Mucosa of gallbladder (tissue), 1 donor: Measurements from ENCODE around the gene CPNE1. TPM values are rescaled to one million over a fixed set of nuclear protein-coding genes. Genes with fewer than 3 reads are reported as not detected.

Source experiments
- DNase-seq: peaks from one replicate; pipeline ENCODE4 v3.0.0-alpha.2; 2020; ENCODE audit warnings: low spot score
- total RNA-seq: library from RNA; stranded (reverse); gene quantifications from one replicate; pipeline ENCODE4 v1.2.1, GENCODE V29; 2021
- donor health status: DM: no; HTN: no; CAD: no.

Gene CPNE1
- total RNA-seq, 1 donor from 2014 or later, result 195 TPM

DNA sequence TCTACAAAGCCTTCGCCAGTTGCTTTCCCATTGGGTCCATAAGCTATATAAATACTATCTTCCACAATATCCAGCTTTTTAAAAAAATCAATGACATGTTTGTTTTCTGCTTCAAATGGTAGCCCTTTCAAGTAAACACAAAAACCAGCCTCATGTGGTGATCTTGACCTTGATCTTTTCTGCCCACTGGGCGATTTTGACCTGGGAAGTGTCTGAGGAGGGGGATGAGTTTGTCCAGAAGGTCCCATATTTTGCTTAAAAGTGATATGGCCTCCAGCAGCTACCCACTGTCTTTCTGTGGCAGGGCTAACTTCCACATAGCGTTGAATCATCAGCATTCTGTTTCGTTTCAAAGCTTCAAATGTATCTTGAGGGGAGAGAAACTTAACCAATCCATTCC, 10.8 kb downstream of the CPNE1 start:
- no peak for DNase-seq

DNA sequence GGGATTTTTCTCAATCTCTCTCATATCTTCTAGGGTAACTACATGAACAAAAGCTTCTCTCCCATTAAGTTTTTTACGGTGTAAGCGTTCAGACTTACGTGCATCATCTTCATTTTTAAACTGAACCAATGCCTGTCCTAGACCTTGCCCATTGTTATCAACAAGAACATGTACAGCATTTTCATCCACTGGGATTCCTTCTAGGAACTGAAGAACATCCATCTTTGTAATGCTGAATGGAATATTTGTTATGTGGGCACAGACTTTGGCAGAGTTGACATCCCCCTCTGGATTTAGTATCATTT, 11.3 kb downstream of the CPNE1 start:
- DNase-seq, result no peak

DNA sequence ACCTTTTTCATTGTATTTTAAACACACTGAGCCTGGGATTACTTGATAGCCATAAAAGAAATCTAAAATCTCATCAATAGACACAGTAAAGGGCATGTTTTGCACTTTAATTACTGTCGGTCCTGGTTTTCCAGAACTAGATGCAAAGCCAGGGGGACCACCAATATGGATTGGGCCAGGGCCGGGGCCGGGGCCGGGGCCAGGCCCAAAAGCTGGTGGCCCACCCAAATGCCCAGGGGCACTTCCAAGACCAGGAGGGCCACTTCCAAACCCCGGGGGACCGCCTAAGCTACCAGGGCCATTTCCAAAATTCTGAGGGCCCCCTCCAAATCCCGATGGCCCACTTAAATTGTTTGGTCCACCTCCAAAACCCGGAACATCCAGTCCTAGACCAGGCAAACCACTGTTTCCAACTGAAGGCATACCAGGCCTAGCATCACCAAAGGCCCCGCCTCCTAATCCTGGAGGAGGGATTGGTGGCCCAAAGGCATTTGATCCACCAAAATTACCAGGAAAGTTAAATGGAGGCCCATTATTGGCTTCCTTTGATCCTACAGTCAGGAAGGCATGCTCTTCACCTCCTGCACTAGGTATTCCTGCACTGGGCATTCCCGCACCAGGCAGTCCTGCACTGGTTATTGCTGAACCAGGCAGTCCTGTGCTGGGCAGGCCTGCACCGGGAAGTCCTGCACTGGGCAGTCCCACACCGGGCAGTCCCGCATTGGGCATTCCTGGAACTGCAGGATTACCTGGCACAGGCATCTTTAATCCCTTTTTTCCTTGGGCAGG, 11.9 kb downstream of the CPNE1 start:
- DNase-seq, result no peak

GRCh38 chr20:35651958-35652357, 12.7 kb downstream of the CPNE1 start:
- DNase-seq, result no peak

DNA sequence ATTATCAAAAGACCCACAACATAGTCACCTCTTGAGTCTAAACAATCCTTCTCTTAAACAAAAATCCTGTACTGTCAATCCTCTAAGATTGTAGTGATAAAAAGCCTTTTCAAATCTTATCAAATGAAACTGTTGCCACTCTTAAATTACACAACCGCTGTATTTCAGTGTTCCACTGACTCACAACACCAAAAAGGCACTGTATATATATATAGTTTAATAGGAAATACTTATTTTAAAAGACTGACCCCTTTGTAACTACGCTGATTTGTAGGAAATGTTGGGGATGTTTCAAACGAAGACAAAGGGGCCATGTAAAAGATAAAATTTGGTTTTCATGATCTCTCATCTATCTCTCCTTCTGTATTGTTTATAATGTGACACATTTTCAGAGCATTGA, 14.1 kb downstream of the CPNE1 start:
- DNase-seq, result no peak

- DNase-seq, result no peak
Observed at GRCh38 chr20:35648836-35649235, 15.9 kb downstream of the CPNE1 start.

DNA sequence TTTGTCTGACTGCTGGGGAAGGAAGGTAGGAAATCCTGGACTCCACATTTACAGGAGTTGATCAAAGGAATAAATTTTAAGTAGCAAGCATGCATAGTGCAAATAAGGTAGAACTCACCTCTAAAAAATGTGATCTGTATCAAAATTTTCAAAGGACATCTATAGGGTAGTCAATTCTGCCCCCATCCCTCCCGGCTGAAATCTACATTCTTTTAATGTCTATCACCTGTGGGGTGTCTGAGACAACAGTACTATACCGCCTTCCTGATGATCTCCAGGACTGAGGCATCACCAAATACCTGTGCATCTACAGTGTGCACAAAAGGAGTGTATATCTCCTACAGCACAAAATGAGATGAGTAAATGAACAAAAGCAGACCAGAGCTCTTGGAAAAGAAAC, 19.9 kb downstream of the CPNE1 start:
- DNase-seq, result no peak

- DNase-seq, result no peak
Observed at GRCh38 chr20:35643045-35643444, 21.7 kb downstream of the CPNE1 start.

GRCh38 chr20:35641743-35642142, 23.0 kb downstream of the CPNE1 start:
- no peak for DNase-seq

GRCh38 chr20:35640724-35641123, 24.0 kb downstream of the CPNE1 start:
- no peak for DNase-seq

GRCh38 chr20:35638751-35639150, 25.9 kb downstream of the CPNE1 start:
- no peak for DNase-seq

DNA sequence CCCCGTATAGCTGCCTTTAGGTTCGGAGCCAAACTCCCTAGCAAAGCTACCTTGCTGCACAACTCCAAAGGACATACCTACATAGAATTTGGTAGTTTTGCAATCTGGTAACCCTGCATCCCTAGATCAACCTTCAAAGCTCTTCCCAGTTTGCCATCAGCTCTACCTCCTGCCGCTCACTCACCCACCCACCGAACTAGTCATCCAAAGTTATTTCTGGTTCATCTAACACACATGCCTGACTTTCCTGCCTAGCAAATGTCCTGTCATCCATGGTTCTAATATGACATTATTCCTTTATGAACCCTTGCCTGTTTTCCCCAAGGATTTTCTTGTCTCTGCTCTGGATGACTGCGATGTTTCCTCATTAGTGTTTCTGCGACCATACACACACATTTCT, 27.4 kb downstream of the CPNE1 start:
- DNase-seq, result no peak

DNA sequence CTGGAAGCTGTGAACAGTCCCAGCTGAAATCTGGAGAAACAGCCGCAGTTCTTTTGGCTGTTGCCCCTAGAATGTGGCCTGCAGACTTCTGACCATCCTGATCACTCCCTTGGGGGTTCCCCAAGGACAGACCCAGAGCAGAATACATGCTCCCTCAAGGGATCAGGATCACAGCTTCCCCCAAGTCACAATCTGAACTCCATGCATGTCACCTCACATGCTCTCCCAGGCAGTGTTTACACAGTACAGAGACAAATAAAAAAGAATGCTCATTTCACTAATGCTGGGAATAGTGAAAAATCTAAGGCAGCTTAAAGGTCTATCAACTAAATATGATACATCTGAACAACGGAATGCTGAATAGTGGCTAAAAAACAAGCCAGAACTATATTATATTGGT, 28.6 kb downstream of the CPNE1 start:
- DNase-seq, result no peak

DNA sequence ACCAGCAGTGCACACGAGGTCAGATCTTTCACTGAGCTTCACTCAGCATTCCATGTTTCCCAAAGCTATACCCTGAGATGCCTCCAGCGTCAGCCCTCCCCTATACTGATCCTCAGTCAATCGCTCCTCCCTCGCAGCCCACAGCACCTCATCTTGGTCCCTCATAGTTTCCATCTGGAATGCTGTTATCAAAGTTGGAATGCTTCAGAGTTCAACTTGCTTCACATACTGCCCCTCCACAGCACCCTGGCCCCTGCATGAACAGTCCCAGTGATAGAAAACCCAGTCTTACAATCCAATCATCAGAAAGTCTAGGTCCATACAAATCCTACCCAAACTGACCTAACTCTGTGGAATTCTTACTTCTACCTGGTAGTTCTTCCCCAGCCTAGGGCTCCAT, 29.0 kb downstream of the CPNE1 start:
- DNase-seq, result no peak

GRCh38 chr20:35632539-35633115, 32.1 kb downstream of the CPNE1 start:
- no peak for DNase-seq

GRCh38 chr20:35630636-35631035, 34.1 kb downstream of the CPNE1 start:
- DNase-seq, result no peak

GRCh38 chr20:35629427-35630145, 35.1 kb downstream of the CPNE1 start:
- no peak for DNase-seq

DNA sequence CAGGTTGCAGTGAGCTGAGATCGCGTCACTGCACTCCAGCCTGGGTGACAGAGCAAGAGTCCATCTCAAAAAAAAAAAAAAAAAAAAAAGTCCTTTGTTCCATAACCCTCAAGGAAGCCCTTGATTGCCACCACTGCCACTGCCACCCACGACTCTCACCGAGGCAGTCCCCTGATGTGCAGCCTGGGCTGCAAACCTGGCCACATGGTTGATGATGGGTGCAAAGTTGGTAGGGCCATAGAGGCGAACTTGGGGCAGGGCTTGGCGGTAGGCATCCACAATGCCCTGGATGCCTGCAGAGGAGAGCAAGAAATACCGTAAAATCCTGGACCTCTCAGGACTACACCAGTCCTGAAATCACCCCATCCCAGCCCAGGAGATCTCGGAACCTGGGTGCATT, 37.6 kb downstream of the CPNE1 start:
- DNase-seq, result no peak

- no peak for DNase-seq
Observed at GRCh38 chr20:35626386-35627001, 38.2 kb downstream of the CPNE1 start.

DNA sequence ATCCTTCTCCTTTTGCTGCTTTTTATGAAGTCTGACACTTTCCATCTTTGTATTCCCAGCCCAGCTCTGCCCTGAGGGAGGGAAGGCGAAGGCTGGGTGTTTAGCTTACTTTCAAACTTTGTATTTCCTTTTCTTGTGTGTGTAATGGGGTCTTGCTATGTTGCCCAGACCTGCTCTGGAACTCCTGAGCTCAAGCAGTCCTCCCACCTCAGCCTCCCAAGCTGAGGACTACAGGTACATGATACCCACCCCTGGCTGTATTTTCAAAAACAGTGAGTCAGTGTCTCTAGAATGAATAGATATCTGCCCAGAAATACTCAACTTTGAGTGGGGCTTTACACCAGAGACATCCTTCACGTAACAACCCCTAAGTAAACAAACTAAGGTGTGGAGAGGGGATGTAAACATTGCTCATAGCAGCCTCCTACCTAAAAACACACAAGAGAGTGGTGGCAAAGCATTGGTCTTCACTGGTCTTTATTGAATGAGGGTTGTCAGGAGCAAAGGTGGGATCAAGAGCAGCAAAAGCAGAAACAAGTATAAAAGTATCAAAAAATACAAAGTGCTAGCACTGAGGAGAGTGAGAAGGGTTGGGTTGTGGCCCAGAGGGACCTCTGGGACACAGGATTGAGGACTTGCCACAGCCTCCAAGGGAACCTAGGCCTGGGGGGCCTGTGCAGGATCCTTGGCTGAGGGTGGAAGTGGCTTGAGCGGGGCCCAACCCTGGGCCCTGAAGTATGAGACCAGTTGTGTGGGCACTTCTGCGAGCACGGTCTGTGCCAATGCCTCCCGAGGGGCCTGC, 38.9 kb downstream of the CPNE1 start:
- no peak for DNase-seq

GRCh38 chr20:35621560-35621946, 43.1 kb downstream of the CPNE1 start:
- no peak for DNase-seq
